HCT116 (cell line): ENCODE measurements around the gene WAC.

Source experiments
- ATF3 ChIP-seq: IDR thresholded peaks from 2 replicates; pipeline ENCODE4 v1.6.1; 2012
- CTCF ChIP-seq, 3 experiments: fragments of 200-600 bp in 1 of 3; sonication (generic) in 1 of 3; IDR thresholded peaks in 2 of 3; conservative IDR thresholded peaks in 1 of 3; 2 replicates each; pipeline ENCODE4 v1.5.1; 2012 to 2017; ENCODE audit warnings: low read depth in 2 of 3, low read length in 2 of 3, antibody characterized with exemption in 1 of 3, borderline replicate concordance in 1 of 3, control low read depth in 1 of 3, mild to moderate bottlenecking in 1 of 3, mixed read lengths in 1 of 3, mixed run types in 1 of 3, moderate library complexity in 1 of 3; ENCODE audit not compliant: insufficient read depth in 1 of 3
- EGR1 ChIP-seq: IDR thresholded peaks from 2 replicates; pipeline ENCODE4 v1.6.1; 2012; ENCODE audit warnings: low read depth
- EZH2 ChIP-seq: fragments of 200-600 bp; sonication (generic); IDR thresholded peaks from 2 replicates; pipeline ENCODE4 v1.6.1; 2017; ENCODE audit warnings: antibody characterized with exemption, mixed run types
- EZH2phosphoT487 ChIP-seq: fragments of 200-600 bp; IDR thresholded peaks from 2 replicates; pipeline ENCODE4 v1.6.1; 2018; ENCODE audit warnings: antibody characterized with exemption, borderline replicate concordance
- FOSL1 ChIP-seq: IDR thresholded peaks from 2 replicates; pipeline ENCODE4 v1.6.1; 2012; ENCODE audit warnings: low read depth
- JUND ChIP-seq: IDR thresholded peaks from 2 replicates; pipeline ENCODE4 v1.6.1; 2012
- POLR2A ChIP-seq: IDR thresholded peaks from 2 replicates; pipeline ENCODE4 v1.7.0; 2011; ENCODE audit warnings: borderline replicate concordance; ENCODE audit not compliant: insufficient read depth, insufficient read length; ENCODE audit errors: extremely low read depth
- RAD21 ChIP-seq: IDR thresholded peaks from 2 replicates; pipeline ENCODE4 v1.6.1; 2012; ENCODE audit warnings: low read depth, mild to moderate bottlenecking
- REST ChIP-seq: IDR thresholded peaks from 2 replicates; pipeline ENCODE4 v1.6.1; 2012; ENCODE audit warnings: low read depth
- SP1 ChIP-seq: IDR thresholded peaks from 2 replicates; pipeline ENCODE4 v1.6.1; 2012; ENCODE audit warnings: low read depth
- ZBTB33 ChIP-seq: IDR thresholded peaks from 2 replicates; pipeline ENCODE4 v1.6.1; 2011; ENCODE audit warnings: mild to moderate bottlenecking, low read length, moderate library complexity; ENCODE audit not compliant: insufficient replicate concordance; ENCODE audit errors: extremely low read depth
- ZNF274 ChIP-seq: fragments of 200-500 bp; sonication (Bioruptor generic); IDR thresholded peaks from 2 replicates; pipeline ENCODE4 v1.6.1; 2014; ENCODE audit warnings: mild to moderate bottlenecking, low read depth, low read length, inconsistent platforms

- TF ChIP-seq ZBTB33 (no peak), CTCF (IDR thresholded peaks at IDR 0.05 in 2 of 3, conservative IDR thresholded peaks at IDR 0.05 in 1 of 3; ENCODE audit: borderline replicate concordance in 1 of 3, insufficient read depth in 1 of 3, low read depth in 2 of 3, low read length in 2 of 3) (no peak), POLR2A (no peak), RAD21 (no peak), REST (no peak), EZH2phosphoT487 (no peak), SP1 (no peak), FOSL1 (no peak), JUND (no peak), EZH2 (no peak), ZNF274 (no peak), ATF3 (no peak), EGR1 (no peak)
Observed at GRCh38 chr10:28494420-28494819, 38.5 kb upstream of the WAC start.
